ENCODE data around the gene TRPM6.

TRPM6 gene

GRCh38 chr9:74711341-74711740 lies 176.4 kb downstream of the TRPM6 start:
- DNase-seq = no peak

- DNase-seq = no peak
These were observed 190.2 kb downstream of the TRPM6 start for GRCh38 chr9:74697535-74697934.

DNA sequence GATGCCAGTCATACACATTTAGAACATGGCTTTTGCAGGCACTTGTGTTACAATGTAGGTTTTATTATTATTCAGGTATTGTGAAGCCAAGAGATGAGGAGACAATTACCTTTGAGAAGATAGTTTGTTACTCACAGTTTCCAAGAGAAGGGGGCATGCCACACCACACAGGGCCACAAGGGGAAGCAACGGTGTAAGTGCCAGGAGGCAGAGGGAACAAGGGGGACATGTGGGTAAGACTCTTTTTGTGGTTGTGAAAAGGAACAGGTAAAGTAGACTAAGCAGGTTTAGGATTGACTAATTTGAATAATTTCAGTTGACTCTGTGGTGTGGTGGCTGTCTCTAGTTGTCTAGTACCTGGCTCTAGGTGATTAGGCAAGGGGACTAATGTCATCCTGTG lies 191.2 kb downstream of the TRPM6 start:
- no peak for DNase-seq

GRCh38 chr9:74691058-74691457 lies 196.7 kb downstream of the TRPM6 start:
- DNase-seq = no peak

DNA sequence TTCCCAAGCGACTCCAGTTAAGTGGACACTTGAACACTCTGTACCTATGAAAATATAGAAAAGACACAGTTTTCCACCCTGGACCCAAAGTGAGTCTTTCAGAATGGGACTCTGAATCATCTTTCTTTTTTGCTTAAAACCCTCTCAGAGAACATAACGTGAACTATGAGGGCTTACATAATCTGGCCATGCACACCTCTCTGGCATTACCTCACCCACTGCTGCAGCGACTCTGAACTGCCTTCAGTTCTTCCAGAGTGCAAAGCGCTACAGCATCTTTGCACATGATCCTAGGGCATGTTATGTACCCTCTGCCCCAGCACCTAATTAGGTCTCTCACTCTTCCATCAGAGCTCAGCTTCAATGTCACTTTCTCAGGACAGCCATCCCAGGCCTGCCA lies 204.4 kb downstream of the TRPM6 start:
- no peak for DNase-seq

DNA sequence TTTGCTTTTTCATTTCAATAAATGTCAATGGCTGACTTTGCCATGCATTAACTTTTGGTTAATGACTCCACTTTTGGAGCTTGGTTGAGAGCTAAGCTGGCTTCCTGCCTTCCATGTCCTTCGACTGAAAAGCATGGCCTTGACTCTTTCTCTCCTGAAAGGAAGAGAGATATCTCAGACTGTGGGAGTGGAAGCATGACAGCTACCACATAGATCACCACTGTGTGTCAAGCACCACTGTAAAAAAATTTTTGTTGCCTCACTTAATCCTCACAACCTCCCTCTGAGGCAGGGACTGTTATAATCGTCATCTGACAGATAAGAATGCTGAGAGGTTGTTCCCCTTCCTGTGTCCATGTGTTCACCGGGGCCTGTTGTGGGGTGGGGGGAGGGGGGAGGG lies 205.8 kb downstream of the TRPM6 start:
- no peak for DNase-seq

GRCh38 chr9:74674077-74674476 lies 213.6 kb downstream of the TRPM6 start:
- no peak for DNase-seq

Data from NCI-H1092 (cell line).